PC-3 (cell line): ENCODE data around the gene CES3.

ENCODE experiments used
- CTCF ChIP-seq: fragments of 300-600 bp; sonication (generic); conservative IDR thresholded peaks from 2 replicates; pipeline ENCODE4 v1.5.1; 2017; ENCODE audit warnings: antibody characterized with exemption, low read depth, mild to moderate bottlenecking, low read length
- EZH2 ChIP-seq: fragments of 300-600 bp; sonication (generic); IDR thresholded peaks from one replicate; pipeline ENCODE4 v1.6.1; 2017; ENCODE audit warnings: antibody characterized with exemption, mild to moderate bottlenecking, low read length; ENCODE audit not compliant: unreplicated experiment
- EZH2phosphoT487 ChIP-seq: fragments of 300-600 bp; sonication (generic); IDR thresholded peaks from 2 replicates; pipeline ENCODE4 v1.6.1; 2018; ENCODE audit warnings: mild to moderate bottlenecking, antibody characterized with exemption, low read length, borderline replicate concordance

GRCh38 chr16:66914541-66914940, 46.5 kb upstream of the CES3 start:
- TF ChIP-seq CTCF (no peak), EZH2phosphoT487 (no peak), EZH2 (no peak)
